SK-N-MC (cell line): ENCODE results near the gene TLNRD1.

ENCODE experiments used
- EZH2 ChIP-seq: fragments of 200-600 bp; sonication (generic); IDR thresholded peaks from one replicate; pipeline ENCODE4 v1.6.1; 2017; ENCODE audit warnings: antibody characterized with exemption
- POLR2AphosphoS5 ChIP-seq: IDR thresholded peaks from 2 replicates; pipeline ENCODE4 v1.6.1; 2012; ENCODE audit warnings: mild to moderate bottlenecking, low read depth, low read length, borderline replicate concordance

DNA sequence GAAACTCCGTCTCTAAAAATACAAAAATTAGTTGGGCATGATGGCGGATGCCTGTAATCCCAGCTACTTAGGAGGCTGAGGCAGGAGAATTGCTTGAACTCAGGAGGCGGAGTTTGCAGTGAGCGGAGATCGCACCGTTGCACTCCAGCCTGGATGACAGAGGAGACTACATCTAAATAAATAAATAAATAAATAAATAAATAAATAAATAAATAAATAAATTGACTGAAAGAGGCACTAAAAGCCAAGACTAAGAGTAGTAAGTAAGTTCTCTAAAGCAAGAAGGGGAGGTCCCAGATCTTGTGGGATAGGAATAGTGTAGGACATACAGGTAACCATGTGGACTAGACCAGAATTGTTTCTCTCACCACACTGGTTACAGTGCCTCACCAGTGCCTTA, 40.0 kb downstream of the TLNRD1 start:
- TF ChIP-seq POLR2AphosphoS5 (no peak), EZH2 (no peak)
